GM18907 (cell line): ENCODE measurements around the gene CD300LG.
"Not testable (repeated sequence)": the region's sequence is repeated elsewhere in the genome, so short reads cannot be mapped to it uniquely, and the experiment has no call there.

Experiments used
- ATAC-seq: cut with Tn5 transposase; IDR thresholded peaks from one replicate; pipeline ENCODE4 v1.9.1; 2021; ENCODE audit warnings: mild to moderate bottlenecking, moderate library complexity; ENCODE audit not compliant: unreplicated experiment

Gene CD300LG

DNA sequence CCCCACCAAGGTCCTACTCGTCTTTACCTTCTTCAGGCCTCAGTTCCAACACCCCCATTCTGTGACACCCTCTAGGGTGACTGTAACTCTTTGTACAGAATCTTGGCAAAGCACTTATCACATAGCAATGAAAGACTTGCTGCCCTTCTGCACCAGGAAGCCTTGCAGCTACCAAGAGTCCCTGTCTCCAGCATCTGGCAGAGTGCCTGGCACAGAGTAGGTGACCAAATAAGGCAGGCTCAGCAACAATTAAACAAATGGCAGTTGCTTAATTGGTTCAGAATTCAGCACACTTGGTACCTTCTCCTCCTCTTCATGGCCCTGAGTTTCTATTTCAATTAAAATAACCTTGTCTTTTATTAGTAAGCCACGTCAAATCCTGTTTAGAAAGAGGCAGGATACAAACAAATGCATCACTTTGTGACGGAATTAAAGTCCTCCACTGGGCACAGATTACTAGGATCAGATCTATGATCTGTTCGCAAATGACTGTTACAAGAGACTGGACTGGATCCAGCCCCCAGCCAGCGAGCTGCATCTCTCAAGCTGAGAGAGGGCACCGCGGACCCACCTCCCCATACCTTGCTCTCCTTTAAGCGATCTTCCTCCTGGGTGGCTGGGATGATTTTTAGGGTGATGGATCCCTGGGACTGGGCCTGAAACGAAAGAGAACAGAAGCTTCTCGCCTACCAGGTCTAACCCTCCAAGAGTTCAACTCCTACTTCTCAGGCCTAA lies 23.5 kb upstream of the CD300LG start:
- no peak for ATAC-seq

DNA sequence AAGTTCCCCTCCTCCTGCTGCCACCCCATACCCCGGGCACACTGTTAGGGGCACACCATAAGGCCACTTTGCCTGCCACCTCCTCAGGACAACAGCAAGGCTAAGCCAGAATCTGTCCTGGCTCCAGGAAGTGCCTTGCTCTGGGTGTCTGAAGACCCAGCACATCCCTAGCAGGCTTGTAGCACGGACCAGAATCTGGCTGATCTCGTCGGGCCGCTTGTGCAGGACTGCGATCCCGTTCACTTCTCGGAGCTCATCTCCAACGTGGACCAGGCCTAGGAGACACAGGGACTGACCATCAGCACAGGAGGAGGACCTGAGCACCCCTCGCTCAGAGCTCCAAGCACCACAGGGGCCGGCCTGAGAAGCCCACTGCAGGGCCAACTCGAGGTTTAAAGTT lies 21.4 kb upstream of the CD300LG start:
- ATAC-seq: no peak

DNA sequence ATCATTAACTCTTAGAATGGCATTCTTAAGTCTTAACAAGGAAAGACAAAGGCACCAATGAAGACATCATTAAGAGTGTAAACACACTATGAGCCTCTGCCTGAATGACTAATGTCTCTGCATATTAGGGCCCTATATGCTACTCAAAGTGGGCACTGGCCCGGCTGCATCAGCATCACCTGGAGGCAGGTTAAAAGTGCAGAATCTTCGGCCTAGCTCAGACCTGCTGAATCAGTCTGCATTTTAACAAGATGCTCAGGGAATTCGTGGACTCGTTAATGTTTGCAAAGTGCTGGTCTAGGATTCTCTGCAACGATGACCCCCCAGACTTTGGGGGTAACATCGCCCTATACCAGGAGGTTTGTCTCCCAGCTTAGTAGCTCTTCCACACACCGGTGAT lies 20.8 kb upstream of the CD300LG start:
- ATAC-seq: no peak

DNA sequence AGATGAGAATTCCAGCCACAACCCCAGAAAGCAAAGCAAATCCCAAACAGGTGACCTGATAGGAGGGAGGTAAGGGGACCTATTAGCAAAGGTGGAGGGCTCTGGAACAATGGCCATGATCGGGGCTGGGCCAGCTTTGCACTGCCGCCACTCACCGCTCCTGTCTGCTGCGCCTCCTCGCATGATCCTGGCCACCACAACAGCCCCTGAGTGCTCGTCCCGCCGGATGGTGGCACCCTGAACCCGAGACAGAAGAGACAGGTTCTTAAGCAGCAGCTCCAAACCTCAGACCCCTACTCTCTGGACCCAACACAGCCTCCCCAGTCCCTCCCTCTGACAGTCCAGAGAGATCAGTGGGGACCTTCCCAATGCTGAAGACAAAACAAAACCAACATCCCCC lies 19.4 kb upstream of the CD300LG start:
- ATAC-seq: no peak

DNA sequence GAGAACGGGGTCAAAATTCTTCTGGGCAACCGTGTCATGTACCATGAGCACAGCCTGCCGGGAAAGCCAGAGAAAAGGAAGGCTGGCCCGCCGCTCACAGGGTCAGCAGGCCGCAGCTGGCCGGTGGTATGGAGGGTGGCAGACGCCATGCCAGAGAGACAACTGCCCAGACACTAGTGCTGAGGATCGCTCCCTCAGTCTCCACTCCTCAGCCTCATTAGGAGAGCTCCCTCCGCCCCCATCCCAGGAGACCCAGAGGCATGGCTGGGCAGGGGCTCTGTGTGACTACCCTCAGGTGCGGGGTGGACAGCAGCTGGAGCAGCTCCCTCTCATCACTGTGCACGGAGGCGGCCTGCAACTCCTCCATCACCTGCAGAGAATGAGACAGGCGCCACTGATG lies 17.2 kb upstream of the CD300LG start:
- ATAC-seq: no peak

DNA sequence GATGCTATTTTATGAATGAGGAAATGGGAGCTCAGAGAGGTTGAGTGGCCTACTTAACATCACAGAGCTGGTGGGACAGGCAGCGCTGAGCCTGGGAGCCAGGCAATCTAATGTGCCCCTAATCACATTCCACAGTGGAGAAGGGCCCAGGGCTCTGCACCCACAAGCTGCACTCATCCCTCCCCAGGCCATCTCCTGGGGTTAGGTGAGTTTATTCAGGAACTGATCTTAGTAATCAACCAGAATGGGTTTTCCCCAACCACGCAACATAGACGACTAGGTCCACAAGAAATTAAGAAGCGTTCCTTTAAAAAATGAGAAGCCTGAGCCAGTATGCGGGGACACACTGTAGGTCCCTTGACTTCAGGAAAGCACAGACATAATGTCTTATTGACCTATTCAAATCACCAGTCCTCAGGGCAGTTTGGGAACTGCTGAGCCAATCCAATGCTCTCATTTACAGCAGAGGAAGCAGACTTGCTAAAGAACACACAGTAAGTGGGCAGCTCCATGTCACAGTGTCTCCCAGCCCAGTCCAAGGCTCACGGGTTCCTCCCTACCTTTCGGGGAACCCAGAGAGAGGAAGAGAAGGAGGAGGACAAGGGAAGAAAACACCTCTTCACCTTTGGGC lies 16.4 kb upstream of the CD300LG start:
- ATAC-seq: no peak

DNA sequence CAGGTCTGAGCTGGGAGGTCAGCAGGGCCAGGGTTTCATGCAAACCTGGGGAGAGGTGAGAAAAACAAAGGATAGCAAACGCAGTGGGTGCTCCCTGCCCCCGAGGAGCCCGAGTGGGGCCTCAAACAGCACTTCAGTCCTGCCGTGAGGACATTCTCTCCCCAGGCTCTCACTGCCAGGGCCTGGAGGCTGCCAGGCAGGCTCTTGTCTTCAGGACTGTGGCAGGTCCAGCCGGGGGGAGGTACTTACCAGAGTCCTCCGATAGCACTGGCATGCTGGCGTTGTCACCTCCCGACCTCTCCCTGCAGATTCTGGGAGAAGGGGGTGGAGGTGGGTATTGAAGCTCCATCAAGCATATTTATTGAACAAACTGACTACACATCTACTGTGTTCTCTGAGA lies 15.3 kb upstream of the CD300LG start:
- no peak for ATAC-seq

DNA sequence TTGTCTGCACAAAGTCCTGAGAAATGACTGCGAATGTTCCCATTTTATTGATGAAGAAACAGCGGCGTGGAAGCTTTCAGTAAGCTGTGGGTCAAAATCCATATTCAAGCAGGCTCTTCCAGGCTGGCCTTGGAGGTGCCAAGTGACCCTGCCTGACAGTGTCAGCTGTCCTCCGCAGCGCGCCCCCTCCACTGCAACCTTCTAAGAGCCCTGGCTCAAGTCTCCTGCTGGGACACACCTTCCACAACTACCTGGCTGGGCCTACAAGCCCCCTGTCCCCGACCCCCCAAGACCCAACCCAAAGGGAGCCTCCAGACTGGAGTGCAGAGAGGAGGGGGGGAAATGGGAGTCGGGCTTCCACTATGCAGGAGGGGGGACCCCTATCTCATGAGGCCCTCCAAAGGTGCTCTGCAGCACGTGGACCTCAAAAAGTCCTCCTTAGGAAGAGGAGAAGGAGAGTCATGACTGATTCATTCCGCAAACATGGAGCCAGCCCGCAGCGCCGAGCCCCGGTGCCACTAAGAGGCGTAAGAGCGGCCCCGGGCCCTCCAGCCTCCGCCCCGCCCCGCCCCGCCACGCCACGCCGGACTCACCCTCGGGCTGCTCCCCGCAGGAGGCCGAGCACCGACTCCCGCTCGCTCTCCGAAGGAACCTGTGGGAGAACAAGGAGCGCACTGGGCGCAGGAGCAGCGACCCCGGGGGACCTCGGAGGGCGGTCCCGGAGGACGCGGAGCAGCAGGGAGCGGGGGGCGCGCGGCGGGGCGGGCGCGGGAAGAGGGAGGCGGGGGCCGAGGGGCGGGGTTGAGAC lies 14.6 kb upstream of the CD300LG start:
- ATAC-seq: no peak

DNA sequence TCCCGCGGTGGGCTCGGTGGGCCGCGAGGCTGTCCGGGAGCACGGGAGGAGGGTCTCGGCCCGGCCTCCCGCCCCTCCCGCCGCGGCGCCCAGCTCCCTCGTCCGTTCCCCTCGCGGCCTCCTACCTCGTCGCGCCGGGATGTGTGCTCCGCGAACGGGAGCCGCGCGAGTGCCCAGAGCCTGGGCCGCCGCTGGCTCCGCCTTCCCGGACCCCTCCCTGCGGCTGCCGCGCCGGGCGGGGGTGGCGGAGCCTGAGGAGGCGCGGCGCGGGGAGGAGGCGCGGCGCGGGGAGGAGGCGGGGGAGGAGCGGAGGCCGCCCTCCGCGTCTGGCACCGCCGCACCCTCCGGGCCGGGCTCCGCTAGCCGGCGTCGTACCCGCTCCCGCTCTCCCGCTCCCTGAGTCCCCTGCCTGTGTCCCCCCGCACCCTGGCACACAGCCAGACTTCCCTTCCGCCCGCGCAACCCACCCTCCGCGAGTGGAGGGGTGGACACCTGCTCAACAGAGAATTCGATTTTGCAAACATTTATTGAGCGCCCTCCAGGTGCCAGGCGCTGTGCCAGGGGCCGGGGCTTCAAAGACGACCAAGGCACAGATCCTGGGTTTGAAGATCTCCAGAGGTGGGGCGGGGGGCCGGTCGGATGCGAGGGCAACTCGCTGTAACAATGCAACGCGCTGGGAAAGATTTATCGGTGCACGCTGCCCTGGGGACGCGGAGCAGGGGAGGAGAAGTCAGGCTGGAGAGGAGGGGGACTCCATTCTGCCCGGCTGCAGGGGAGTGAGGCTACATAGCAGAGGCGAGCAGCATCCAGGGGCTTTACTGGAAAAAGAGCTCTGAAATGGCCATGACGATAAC lies 13.8 kb upstream of the CD300LG start, which contains the start of gene MPP3:
MPP3 (minus strand) TSS at position 171 of the 854 bp plus-strand sequence. CDS start 1,240 bp downstream, outside the sequence.
- no peak for ATAC-seq

DNA sequence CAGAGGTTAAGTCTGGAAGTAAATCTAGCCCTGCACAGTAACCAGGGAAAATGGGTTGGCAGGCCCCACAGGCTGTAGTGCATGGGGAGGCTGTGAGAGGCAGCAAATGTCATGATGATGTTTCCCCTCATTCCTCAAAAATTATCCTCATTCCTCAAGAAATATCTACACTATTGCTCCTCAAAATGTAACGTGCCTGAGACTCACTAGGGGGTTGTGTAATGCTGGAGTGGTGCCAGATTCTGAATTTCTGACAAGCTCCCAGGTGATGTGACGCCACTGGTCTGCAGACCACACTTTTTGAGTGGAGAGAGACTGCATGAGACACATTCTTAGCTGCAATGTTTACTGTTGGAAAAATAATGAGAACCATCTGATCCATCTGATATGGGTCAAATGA lies 12.9 kb upstream of the CD300LG start:
- no peak for ATAC-seq

DNA sequence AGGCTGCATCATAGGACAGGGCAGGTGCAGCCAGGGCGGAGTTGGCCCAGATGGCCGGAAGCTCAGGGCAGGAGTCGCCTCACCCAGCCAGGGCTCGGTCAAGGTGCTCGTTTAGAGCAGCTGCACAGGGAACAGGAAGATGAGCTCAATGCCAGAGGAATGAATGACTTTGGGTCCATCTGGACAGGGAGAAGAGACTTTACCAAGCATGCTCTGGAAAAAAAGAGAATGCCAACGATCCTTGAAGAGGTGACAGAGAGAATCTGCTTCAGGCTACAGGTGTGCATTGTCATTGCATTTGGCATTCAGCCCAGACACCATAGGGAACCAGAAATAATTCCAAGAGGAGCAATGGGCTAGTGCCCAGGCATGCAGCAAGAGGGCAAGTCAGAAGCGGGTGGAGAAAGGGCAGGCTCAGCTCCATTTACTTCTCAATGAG lies 7.3 kb upstream of the CD300LG start:
- no peak for ATAC-seq

DNA sequence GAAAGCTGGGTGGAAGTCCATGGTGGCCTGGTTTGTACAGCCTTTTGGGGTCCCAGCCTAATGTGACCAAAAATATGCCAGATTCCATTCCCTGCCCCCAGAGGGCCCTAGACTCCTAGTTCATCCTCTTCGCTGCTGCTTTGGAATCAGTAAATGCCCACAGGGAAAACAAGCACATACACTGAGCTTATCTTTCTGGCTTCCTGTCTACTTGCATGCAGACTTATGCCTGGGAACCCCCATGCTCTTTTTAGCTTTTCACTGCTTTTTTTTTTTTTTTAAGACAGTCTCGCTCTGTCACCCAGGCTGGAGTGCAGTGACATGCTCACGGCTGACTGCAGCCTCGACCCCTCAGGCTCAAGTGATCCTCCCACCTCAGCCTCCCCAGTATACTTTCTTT lies 6.2 kb upstream of the CD300LG start:
- ATAC-seq: no peak

DNA sequence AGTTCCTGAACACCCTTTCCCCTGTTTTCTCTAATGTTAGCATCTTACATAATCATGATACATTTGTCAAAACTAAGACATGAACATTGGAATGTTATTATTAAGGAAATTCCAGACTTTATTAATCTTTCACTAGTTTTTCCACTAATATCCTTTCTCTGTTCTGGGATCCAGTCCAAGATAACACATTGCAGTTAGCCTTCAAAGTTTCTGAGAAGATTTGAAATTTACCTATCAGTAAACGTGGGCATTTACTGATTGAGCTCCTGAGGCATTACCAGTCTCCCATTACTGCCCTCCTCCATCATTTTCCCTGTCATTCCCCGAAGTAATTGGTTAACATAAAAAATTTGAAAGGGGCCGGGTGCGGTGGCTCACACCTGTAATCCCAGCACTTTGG lies 5.7 kb upstream of the CD300LG start:
- ATAC-seq: no peak

DNA sequence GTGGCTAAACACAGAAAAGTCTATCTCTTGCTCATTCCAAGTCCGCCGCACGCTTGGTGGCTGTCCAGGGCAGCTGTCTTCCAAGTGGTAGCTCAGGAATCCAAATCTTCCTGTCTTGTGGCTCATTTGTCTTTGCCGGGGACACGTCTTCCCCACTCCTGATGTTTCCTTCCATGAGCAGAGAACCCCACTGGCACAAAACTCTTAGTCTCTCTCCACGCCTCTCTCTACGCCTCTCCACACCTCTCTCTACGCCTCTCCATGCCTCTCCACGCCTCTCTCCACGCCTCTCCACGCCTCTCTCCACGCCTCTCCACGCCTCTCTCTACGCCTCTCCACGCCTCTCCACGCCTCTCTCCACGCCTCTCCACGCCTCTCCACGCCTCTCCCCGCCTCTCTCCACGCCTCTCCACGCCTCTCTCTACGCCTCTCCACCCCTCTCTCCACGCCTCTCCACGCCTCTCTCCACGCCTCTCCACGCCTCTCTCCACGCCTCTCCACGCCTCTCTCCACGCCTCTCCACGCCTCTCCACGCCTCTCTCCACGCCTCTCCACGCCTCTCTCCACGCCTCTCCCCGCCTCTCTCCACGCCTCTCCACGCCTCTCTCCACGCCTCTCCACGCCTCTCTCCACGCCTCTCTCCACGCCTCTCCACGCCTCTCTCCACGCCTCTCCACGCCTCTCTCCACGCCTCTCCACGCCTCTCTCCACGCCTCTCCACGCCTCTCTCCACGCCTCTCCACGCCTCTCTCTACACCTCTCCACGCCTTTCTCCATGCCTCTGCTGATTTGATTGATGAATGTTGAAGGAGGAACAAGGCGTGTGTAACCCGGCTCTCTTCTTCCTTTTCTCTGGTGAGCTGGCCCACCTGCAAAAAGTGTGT lies 4.6 kb upstream of the CD300LG start:
- not testable (repeated sequence) for ATAC-seq

DNA sequence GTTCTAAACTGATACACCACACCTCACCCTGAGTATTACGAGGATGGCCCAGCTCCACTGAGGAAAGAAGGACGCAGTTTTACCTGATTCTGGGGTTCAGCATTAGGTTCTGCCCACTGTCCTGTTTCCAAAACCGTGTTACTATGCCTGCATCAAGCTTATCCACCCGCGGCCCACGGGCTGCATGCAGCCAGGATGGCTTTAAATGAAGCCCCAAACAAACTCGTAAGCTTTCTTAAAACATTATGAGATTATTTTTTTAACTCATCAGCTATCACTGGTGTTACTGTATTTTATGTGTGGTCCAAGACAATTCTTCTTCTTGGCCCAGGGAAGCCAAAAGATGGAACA lies 4.0 kb upstream of the CD300LG start:
- ATAC-seq: no peak

DNA sequence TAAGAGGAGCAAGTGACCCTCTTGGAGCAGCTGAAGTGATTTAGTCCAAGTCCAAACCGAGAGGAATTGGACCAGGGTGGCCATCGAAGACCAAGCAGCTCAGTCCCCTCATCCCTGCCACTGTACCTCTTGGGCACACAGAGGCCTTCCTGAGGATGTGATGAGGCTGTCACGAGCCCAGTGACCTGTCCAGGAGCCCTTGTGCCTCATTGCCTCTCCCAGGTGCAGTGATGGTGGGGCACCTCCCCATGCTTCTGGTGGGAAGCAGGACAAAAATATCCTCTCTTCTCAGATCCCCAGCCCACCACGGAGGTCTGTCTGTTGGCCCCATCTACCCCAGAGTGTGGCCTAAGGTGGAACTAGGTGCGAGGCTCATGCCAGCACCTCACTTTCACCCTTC lies 2.7 kb upstream of the CD300LG start:
- no peak for ATAC-seq

DNA sequence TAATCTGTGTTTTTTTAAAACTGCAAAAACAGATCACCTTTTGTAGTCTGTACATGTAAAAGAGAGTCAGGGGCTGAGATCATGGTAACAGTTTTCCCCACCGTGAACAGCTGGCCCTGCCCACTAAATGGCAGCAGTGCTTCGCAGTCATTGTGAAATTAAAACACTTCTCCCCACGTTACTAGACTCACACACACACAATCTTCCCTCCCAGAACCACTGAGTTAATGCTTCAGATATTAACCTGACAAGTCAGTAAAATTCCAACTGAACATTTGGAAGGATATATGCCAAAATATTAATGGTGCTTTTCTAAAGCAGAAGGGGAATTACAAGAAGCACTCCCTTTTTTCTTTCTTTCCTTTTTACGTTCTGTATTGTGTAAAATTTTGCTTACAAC lies 1.2 kb upstream of the CD300LG start:
- ATAC-seq: no peak

DNA sequence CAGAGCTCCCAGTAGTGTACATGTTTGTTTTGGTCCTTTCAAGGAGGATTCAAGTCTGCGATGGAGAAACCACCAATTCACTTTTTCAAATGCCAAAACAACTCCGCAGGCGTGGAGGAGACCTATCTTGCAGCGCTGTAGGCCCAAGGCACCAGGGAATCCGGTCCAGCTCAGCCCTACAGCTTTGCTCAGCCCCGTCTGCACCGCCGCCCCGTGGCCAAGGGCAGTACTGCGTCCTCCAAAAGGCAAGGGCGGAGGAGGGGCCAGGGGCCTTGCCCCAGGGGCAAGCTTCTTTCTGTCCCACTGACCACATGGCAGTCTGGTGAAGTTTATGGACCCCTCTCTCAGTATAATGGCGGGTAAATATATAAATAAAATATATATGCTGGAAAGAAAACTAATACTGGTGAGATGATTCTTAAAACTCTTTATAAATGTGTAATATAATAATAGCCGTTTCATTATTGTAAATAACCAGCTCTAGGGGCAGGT lies 709 bp upstream of the CD300LG start:
- ATAC-seq: peak; percentile 48

DNA sequence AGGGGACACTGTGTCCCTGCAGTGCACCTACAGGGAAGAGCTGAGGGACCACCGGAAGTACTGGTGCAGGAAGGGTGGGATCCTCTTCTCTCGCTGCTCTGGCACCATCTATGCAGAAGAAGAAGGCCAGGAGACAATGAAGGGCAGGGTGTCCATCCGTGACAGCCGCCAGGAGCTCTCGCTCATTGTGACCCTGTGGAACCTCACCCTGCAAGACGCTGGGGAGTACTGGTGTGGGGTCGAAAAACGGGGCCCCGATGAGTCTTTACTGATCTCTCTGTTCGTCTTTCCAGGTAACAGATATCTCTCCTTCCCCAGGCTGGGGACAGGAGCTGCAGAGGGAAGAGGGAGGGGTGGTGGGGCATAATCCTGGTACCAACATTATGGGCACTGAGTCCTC lies 1.6 kb downstream of the CD300LG start:
- ATAC-seq: no peak

DNA sequence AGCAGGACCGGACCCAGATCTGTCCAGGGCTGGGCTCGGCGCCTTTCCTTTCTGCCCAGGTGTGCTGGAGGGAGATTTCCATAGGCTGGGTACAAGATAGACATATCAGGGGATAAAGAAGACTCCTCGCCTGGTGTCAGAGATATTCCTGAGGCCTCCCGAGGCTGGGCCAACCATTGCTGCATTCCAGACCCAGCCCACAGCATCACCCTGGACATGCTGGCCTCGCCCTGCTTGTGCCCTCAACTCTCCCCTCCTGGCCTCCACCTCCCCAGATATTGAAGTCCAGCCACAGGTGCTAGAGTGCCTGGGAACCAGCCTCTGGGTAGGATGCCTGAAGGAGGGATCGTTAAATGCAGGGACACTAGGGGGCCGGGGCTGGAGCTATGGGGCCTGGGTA lies 2.1 kb downstream of the CD300LG start:
- ATAC-seq: no peak
